ENCODE results near the gene GLT6D1.
"Not testable (repeated sequence)": the region's sequence is repeated elsewhere in the genome, so short reads cannot be mapped to it uniquely, and the experiment has no call there.

Gene GLT6D1

GRCh38 chr9:135664801-135665794, 25.8 kb upstream of the GLT6D1 start:
- no peak for DNase-seq

DNA sequence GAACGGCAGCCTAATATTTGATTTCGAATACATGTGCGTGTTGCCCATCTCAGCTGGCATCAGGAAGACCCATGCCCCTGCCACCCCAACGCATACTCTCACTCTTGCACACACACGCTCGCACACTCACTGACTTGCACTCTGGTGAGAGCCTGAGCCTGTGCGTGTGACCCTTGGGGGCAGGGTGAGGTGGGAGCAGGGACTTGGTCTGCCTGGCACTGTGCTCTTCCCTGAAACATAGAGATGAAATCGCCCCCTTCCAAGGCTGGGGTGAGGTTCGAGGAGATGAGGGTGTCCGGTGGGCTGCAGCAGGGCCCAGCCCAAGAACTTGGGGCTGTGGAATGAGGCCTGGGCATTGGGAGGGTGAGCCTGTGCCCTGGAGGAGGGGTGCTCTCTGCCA, 24.9 kb upstream of the GLT6D1 start:
- no peak for DNase-seq

GRCh38 chr9:135663857-135664256, 24.5 kb upstream of the GLT6D1 start:
- no peak for DNase-seq

- DNase-seq = no peak
Observed at GRCh38 chr9:135663451-135663770, 24.1 kb upstream of the GLT6D1 start.

DNA sequence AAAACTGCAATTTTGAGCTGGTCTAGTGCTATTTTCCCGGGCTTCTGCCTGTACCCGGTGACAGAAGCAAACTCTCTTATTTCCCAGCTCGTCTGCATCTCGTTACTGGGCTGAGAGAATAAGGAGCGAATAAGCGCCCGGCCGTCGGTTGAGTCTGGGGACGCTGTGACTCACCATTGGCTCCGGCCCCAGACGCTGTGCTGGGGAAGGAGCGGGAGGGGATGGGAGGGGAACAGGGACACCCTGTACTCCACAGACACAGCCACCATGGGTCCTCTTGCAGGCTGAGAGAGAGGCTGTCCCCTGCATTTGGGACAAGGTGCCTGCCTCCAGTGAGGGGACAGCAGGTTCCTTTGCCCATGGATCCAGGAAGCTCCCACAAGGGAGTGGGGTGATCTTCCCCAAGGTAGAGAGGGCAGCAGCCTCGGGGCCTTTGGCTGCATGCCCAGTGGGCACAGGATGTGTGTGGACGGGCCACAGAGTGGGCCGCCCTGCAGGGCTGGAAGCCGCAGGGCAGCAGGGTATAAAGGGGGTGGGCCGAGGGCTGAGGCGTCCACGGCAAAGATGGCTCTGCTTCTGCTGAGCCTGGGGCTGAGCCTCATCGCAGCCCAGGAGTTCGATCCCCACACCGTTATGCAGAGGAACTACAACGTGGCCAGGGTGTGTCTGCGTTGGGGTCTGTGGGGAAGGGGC, 23.6 kb upstream of the GLT6D1 start, which contains the start of gene LCN9:
TSS of gene LCN9 (plus strand) at position 552 of the 693 bp plus-strand sequence. CDS start at position 565, 13 bp downstream.
- DNase-seq = no peak

GRCh38 chr9:135661816-135662560, 22.6 kb upstream of the GLT6D1 start:
- no peak for DNase-seq

- DNase-seq = no peak
Observed at GRCh38 chr9:135660407-135660806, 21.1 kb upstream of the GLT6D1 start.

DNA sequence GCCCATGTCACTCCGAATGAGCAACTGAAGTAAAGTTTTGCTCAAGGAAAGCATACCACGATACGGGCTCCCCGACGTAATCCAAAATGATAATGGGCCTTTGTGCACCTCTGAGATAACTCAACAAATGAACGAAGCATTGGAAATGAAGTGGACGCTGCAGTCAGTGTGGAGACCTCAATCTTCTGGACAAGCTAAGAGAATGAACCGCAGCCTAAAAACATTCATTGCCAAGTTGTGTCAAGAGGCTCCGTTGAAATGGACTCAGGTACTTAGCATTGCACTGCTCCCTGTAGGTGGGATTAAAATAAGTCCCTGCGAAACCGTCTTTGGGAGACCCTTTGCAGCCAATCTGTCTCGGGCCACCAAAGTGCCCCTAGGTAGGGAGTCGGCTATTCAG, 19.9 kb upstream of the GLT6D1 start:
- no peak for DNase-seq

- DNase-seq = no peak
Observed at GRCh38 chr9:135657416-135657815, 18.1 kb upstream of the GLT6D1 start.

DNA sequence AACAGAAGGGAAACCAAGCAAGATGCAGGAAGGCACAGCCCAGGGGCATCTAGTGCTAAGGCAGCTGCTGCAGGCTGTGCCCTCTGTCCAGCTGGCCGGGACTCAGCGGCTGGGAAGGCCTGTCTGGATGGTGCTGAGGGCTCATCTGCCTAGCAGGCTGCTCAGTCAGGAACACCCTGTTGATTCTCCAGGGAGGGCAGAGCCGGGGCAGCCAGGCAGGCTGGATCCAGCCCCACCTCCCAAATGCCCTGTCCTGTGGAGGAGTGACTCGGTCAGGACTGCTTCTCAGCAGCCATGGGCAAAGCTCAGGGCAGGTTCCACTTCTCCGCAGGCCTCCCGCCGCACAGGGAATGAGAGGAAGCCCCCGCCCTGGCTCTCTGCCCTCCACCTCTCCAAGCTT, 16.0 kb upstream of the GLT6D1 start:
- no peak for DNase-seq

GRCh38 chr9:135650408-135650807, 11.1 kb upstream of the GLT6D1 start:
- DNase-seq = no peak

DNA sequence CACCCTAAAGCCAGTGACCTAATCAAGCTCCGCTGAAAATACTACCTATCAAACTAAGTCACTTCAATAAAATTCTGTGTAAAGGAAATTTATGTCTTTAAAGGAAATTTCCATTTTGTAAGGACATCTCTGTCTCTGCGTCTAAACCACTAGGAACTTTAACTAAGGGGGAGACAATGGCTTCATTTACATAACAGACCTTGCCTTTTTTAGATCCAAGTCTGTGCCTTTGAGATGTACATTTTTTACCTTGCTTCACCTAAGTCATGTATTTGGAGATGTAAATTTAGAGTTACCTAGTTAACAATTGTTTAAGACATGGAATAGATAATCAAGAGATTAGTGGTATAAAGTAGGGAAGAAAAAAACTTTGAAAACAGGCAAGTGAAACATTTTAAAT, 10.2 kb upstream of the GLT6D1 start:
- DNase-seq = no peak

GRCh38 chr9:135648494-135649410, 9.4 kb upstream of the GLT6D1 start:
- DNase-seq = no peak

GRCh38 chr9:135647884-135648283, 8.5 kb upstream of the GLT6D1 start:
- DNase-seq = no peak

GRCh38 chr9:135644631-135645218, 5.4 kb upstream of the GLT6D1 start:
- no peak for DNase-seq

- DNase-seq = no peak
Observed at GRCh38 chr9:135641745-135642144, 2.4 kb upstream of the GLT6D1 start.

GRCh38 chr9:135641047-135641446, 1.7 kb upstream of the GLT6D1 start:
- no peak for DNase-seq

GRCh38 chr9:135636930-135637530, 2.3 kb downstream of the GLT6D1 start:
- not testable (repeated sequence) for DNase-seq

- DNase-seq = no peak
Observed at GRCh38 chr9:135632841-135633240, 6.5 kb downstream of the GLT6D1 start.

DNA sequence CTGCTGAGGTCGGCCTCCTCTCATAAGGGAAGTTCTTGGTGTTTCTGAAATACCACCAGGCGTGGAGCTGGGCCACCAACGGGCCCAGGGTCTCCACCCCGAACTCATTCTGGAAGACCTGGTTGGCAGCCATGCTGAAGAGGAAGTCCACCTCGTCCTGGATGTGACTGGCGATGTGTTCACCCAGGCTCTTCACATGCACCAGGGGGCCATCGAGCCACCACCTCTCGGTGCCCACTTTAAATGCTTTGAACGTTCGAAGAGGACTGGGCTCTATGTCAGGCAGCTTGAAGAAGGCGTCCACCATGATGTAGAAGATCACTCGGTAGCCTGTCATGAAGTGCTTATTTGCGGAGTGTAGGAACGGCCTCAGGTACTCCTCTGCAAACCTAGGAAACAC, 15.1 kb downstream of the GLT6D1 start:
- DNase-seq = no peak

GRCh38 chr9:135622415-135623020, 16.8 kb downstream of the GLT6D1 start:
- no peak for DNase-seq

Measured in CD4-positive, alpha-beta T cell treated with Interferon gamma for 1 hour (primary cell).